MG63 (cell line): ENCODE data around the gene ZNRF3. TPM values are rescaled to one million over a fixed set of nuclear protein-coding genes. Genes with fewer than 3 reads are reported as not detected.
"Not testable (repeated sequence)": the region's sequence is repeated elsewhere in the genome, so short reads cannot be mapped to it uniquely, and the experiment has no call there.

Source experiments
- DNase-seq: peaks from one replicate; pipeline ENCODE4 v3.0.0-alpha.2; 2020
- H3K27me3 ChIP-seq: fragments of 250-450 bp; sonication (Bioruptor Pico); 2 replicates; pipeline ENCODE4 v1.5.1; 2020; ENCODE audit warnings: mild to moderate bottlenecking, moderate library complexity
- H3K36me3 ChIP-seq: fragments of 250-450 bp; sonication (Bioruptor Pico); 2 replicates; pipeline ENCODE4 v1.5.1; 2020; ENCODE audit warnings: mild to moderate bottlenecking, moderate library complexity
- H3K4me3 ChIP-seq: fragments of 250-450 bp; sonication (Bioruptor Pico); 2 replicates; pipeline ENCODE4 v1.5.1; 2020; ENCODE audit warnings: mild to moderate bottlenecking, moderate library complexity
- H3K9me3 ChIP-seq: fragments of 250-450 bp; sonication (Bioruptor Pico); 2 replicates; pipeline ENCODE4 v1.5.1; 2020; ENCODE audit warnings: mild to moderate bottlenecking, moderate library complexity
- total RNA-seq: library from RNA; depleted of rRNA; stranded (reverse); fragments of >200 nt; shearing (Covaris generic); gene quantifications from 2 replicates; pipeline ENCODE4 v1.2.3, GENCODE V29; 2014; ENCODE audit warnings: low replicate concordance

Gene ZNRF3
- total RNA-seq, 1 experiment from 2014 or later: 2.1 TPM

- Histone ChIP-seq H3K9me3 (no peaks in the 10 kb centered on the region), H3K27me3 (no peaks in the 10 kb centered on the region), H3K4me3 (no peak overlapping the region), H3K36me3 (no peaks in the 10 kb centered on the region)
- no peak for DNase-seq
These were observed 52.8 kb downstream of the ZNRF3 start for GRCh38 chr22:28936200-28936599.

- no peaks in the 10 kb centered on the region for H3K36me3 ChIP-seq
- H3K27me3 ChIP-seq: no peaks in the 10 kb centered on the region
- no peak for DNase-seq
- H3K4me3 ChIP-seq: no peak overlapping the region
- no peaks in the 10 kb centered on the region for H3K9me3 ChIP-seq
These were observed 54.0 kb downstream of the ZNRF3 start for GRCh38 chr22:28937206-28938025.

- H3K36me3 ChIP-seq: no peaks in the 10 kb centered on the region
- no peaks in the 10 kb centered on the region for H3K9me3 ChIP-seq
- H3K4me3 ChIP-seq: no peak overlapping the region
- DNase-seq: no peak
- H3K27me3 ChIP-seq: no peaks in the 10 kb centered on the region
These were observed 55.0 kb downstream of the ZNRF3 start for GRCh38 chr22:28938286-28938833.

- Histone ChIP-seq H3K36me3 (no peaks in the 10 kb centered on the region), H3K9me3 (no peaks in the 10 kb centered on the region), H3K27me3 (no peaks in the 10 kb centered on the region), H3K4me3 (no peak overlapping the region)
- DNase-seq: no peak
These were observed 56.0 kb downstream of the ZNRF3 start for GRCh38 chr22:28939394-28939793.

- H3K36me3 ChIP-seq: no peaks in the 10 kb centered on the region
These were observed 56.6 kb downstream of the ZNRF3 start for GRCh38 chr22:28939932-28940331.

GRCh38 chr22:28940441-28940840 lies 57.1 kb downstream of the ZNRF3 start:
- no peak for DNase-seq
- Histone ChIP-seq H3K27me3 (no peaks in the 10 kb centered on the region), H3K9me3 (no peaks in the 10 kb centered on the region), H3K4me3 (no peak overlapping the region), H3K36me3 (no peaks in the 10 kb centered on the region)

More at GRCh38 chr22:28939932-28940331, 56.6 kb downstream of the ZNRF3 start:
- H3K4me3 ChIP-seq: no peak overlapping the region
- H3K9me3 ChIP-seq: no peaks in the 10 kb centered on the region
- DNase-seq: no peak
- H3K27me3 ChIP-seq: no peaks in the 10 kb centered on the region

- H3K36me3 ChIP-seq: no peaks in the 10 kb centered on the region
- H3K27me3 ChIP-seq: no peaks in the 10 kb centered on the region
- no peak for DNase-seq
- no peaks in the 10 kb centered on the region for H3K9me3 ChIP-seq
- no peak overlapping the region for H3K4me3 ChIP-seq
These were observed 59.0 kb downstream of the ZNRF3 start for GRCh38 chr22:28942333-28942732.

- DNase-seq: no peak
These were observed 59.6 kb downstream of the ZNRF3 start for GRCh38 chr22:28942801-28943500.

GRCh38 chr22:28943501-28943879 lies 60.1 kb downstream of the ZNRF3 start:
- DNase-seq: no peak
- Histone ChIP-seq H3K27me3 (no peaks in the 10 kb centered on the region), H3K36me3 (no peaks in the 10 kb centered on the region)

More at GRCh38 chr22:28942801-28943500, 59.6 kb downstream of the ZNRF3 start:
- Histone ChIP-seq H3K36me3 (no peaks in the 10 kb centered on the region), H3K4me3 (no peak overlapping the region), H3K27me3 (no peaks in the 10 kb centered on the region), H3K9me3 (no peaks in the 10 kb centered on the region)

GRCh38 chr22:28947125-28947524 lies 63.8 kb downstream of the ZNRF3 start:
- Histone ChIP-seq H3K9me3 (no peaks in the 10 kb centered on the region), H3K27me3 (no peaks in the 10 kb centered on the region), H3K4me3 (no peak overlapping the region), H3K36me3 (no peaks in the 10 kb centered on the region)
- no peak for DNase-seq

More at GRCh38 chr22:28943501-28943879, 60.1 kb downstream of the ZNRF3 start:
- Histone ChIP-seq H3K9me3 (no peaks in the 10 kb centered on the region), H3K4me3 (no peak overlapping the region)

- no peak for DNase-seq
- H3K9me3 ChIP-seq: no peaks in the 10 kb centered on the region
- no peaks in the 10 kb centered on the region for H3K36me3 ChIP-seq
- no peaks in the 10 kb centered on the region for H3K27me3 ChIP-seq
- no peak overlapping the region for H3K4me3 ChIP-seq
These were observed 65.1 kb downstream of the ZNRF3 start for GRCh38 chr22:28948424-28948823.

- H3K36me3 ChIP-seq, H3K27me3 ChIP-seq, H3K9me3 ChIP-seq, DNase-seq, H3K4me3 ChIP-seq: not testable (repeated sequence)
These were observed 65.6 kb downstream of the ZNRF3 start for GRCh38 chr22:28948860-28949551.

GRCh38 chr22:28949788-28950187 lies 66.4 kb downstream of the ZNRF3 start:
- H3K27me3 ChIP-seq: no peaks in the 10 kb centered on the region
- H3K4me3 ChIP-seq: no peak overlapping the region
- no peaks in the 10 kb centered on the region for H3K36me3 ChIP-seq
- no peak for DNase-seq
- H3K9me3 ChIP-seq: no peaks in the 10 kb centered on the region

GRCh38 chr22:28950617-28951411 lies 67.4 kb downstream of the ZNRF3 start:
- Histone ChIP-seq H3K4me3 (no peak overlapping the region), H3K9me3 (no peaks in the 10 kb centered on the region), H3K36me3 (no peaks in the 10 kb centered on the region), H3K27me3 (no peaks in the 10 kb centered on the region)
- DNase-seq: no peak

GRCh38 chr22:28951530-28951929 lies 68.2 kb downstream of the ZNRF3 start:
- DNase-seq: no peak
- Histone ChIP-seq H3K27me3 (no peaks in the 10 kb centered on the region), H3K4me3 (no peak overlapping the region), H3K9me3 (no peaks in the 10 kb centered on the region), H3K36me3 (no peaks in the 10 kb centered on the region)

- H3K9me3 ChIP-seq: no peaks in the 10 kb centered on the region
- H3K36me3 ChIP-seq: no peaks in the 10 kb centered on the region
- no peaks in the 10 kb centered on the region for H3K27me3 ChIP-seq
- no peak overlapping the region for H3K4me3 ChIP-seq
- peak; percentile 11 for DNase-seq
These were observed 68.7 kb downstream of the ZNRF3 start for GRCh38 chr22:28951969-28952521.
